ENCODE data around the gene MAML2. TPM values are rescaled to one million over a fixed set of nuclear protein-coding genes. Genes with fewer than 3 reads are reported as not detected.
A peak's percentile ranks its signal among the peaks of the same experiment; 100 is the strongest.

Gene MAML2
- total RNA-seq, 3 donors from 2014 or later (not counting 1 experiment from before 2014, with no cell fraction given), result 14.2 to 20.5 (median 16.1) TPM

- Histone ChIP-seq H3K36me3 (ENCODE audit: control insufficient read depth, insufficient read depth, low read length) (no peaks in the 10 kb centered on the region), H3K4me3 (ENCODE audit: low read length) (no peak overlapping the region), H3K9me3 (ENCODE audit: control insufficient read depth, insufficient read depth, low read length) (no peaks in the 10 kb centered on the region), H3K27ac (ENCODE audit: low read length) (no peak overlapping the region), H3K27me3 (ENCODE audit: control insufficient read depth, insufficient read depth, low read length) (no peaks in the 10 kb centered on the region), H3K4me1 (ENCODE audit: control insufficient read depth, insufficient read depth, low read length) (no peaks in the 10 kb centered on the region)
- no peak for DNase-seq
- Mint-ChIP-seq H3K36me3 (no peaks in the 10 kb centered on the region), H3K4me1 (peaks cover 27% of the 10 kb centered on the region in 2 donors), H3K27ac (no peak overlapping the region), H3K27me3 (ENCODE audit: low read depth in 2 of 2) (no peaks in the 10 kb centered on the region), H3K9me3 (no peaks in the 10 kb centered on the region), H3K4me3 (no peak overlapping the region)
- intact Hi-C loops (cut with micrococcal nuclease), result no loop called here
- no peak for ATAC-seq
- no peak for TF ChIP-seq CTCF (IDR thresholded peaks at IDR 0.05)
Measured at GRCh38 chr11:96279896-96280290, 63.1 kb downstream of the MAML2 start.

DNA sequence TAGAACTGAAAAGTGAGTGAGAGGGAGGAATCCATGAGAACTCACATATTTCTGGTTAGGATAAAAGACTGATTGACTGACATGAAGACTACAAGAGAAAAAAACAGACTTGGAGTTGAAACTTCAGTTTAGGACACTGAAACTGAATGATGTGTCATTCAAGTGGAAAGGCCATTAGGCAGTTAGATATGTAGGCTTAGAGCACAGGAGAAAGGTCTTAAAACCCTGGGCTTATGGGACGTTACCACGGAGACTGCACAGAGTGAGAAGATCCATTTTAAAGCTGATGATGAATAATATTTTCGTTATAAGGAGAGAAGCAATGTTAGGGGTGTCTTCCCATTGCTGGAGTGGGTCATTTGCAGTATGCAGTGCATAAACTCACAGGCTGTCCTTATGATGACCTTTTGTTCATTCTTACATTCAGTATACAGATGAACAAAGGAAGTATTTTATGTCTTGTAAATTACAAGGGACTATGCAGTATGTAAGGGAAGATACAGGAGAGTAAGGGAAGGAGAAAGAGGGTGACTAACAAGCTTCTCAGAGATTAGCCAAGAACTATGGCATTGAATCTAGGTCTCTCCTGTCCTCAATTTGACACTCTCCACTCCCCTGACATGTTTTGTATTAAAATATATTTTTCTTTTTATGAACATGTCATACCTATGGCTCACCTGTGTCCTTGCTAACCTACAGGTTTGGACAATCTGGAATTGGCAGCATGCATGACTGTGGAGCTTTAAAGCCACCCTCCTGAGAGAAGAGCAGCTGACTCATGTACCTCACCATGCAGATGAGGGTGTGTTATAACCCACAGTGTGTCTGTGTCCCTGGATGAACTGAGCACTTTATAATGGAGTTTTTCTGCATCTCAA, 63.7 kb downstream of the MAML2 start:
- H3K4me1 Mint-ChIP-seq, result peaks cover 21% of the 10 kb centered on the region in 2 donors

DNA sequence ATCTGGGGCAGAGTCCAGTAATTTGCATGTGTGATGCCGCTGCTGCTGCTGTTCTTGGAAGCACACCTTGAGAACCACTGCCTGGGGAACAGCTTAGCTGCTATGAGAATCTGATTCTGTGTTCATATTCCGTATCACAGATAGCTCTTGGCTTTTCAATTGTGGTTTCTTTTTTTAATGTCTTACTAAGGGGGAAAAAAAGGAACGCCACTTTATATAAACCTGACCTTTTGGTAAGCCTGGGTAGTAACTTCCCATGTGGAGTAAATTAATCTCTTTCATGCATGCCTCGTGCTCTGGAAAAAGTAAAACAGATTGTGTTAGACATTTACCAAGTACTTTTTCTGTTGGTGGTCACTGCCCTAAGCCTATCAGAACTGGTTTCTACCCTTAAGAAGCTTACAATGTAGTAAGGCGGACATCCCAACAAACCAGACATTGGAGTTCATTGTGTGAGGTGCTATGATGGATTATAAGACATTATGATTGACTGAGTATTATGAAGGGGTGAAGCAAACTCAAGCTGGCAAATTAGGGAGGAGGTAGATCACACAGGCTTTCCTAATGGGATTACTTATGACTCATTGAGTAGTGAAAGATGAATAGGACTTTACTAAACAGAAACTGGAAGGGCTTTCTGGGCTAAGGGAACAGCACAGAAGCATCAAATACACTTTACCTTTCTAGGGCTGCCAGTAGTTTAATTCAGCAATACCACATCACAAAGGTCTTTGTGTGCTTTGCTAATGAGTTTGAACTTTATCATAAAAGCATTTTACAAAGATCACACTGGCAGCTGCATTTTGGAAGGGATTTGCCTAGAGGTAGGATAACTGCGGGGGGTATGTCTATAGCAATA, 64.7 kb downstream of the MAML2 start:
- Mint-ChIP-seq H3K36me3 (no peaks in the 10 kb centered on the region), H3K4me3 (no peak overlapping the region), H3K27me3 (ENCODE audit: low read depth in 2 of 2) (no peaks in the 10 kb centered on the region), H3K4me1 (peaks cover 14% of the 10 kb centered on the region in 2 donors), H3K27ac (peak overlapping the region in 1 of 2 donors; percentile 8), H3K9me3 (no peaks in the 10 kb centered on the region)
- DNase-seq, result no peak
- no peaks in the 10 kb centered on the region for H3K9me3 ChIP-seq (ENCODE audit: control insufficient read depth, insufficient read depth, low read length)
- intact Hi-C loops (cut with micrococcal nuclease), result no loop called here
- no peaks in the 10 kb centered on the region for H3K27me3 ChIP-seq (ENCODE audit: control insufficient read depth, insufficient read depth, low read length)
- no peaks in the 10 kb centered on the region for H3K36me3 ChIP-seq (ENCODE audit: control insufficient read depth, insufficient read depth, low read length)
- H3K27ac ChIP-seq (ENCODE audit: low read length), result no peak overlapping the region
- H3K4me1 ChIP-seq (ENCODE audit: control insufficient read depth, insufficient read depth, low read length), result no peaks in the 10 kb centered on the region
- H3K4me3 ChIP-seq (ENCODE audit: low read length), result no peak overlapping the region
- TF ChIP-seq CTCF (IDR thresholded peaks at IDR 0.05), result no peak
- 86% methylated on average over 6 of the region's 6 CpGs for WGBS (ENCODE audit: insufficient coverage)
- no peak for ATAC-seq

More for the DNA sequence above, 63.7 kb downstream of the MAML2 start:
- Mint-ChIP-seq H3K27me3 (ENCODE audit: low read depth in 2 of 2) (no peaks in the 10 kb centered on the region), H3K27ac (peak overlapping the region in 1 of 2 donors; percentile 8), H3K4me3 (no peak overlapping the region), H3K9me3 (no peaks in the 10 kb centered on the region), H3K36me3 (no peaks in the 10 kb centered on the region)
- no peak for TF ChIP-seq CTCF (IDR thresholded peaks at IDR 0.05)
- Histone ChIP-seq H3K27me3 (ENCODE audit: control insufficient read depth, insufficient read depth, low read length) (no peaks in the 10 kb centered on the region), H3K4me3 (ENCODE audit: low read length) (no peak overlapping the region), H3K4me1 (ENCODE audit: control insufficient read depth, insufficient read depth, low read length) (no peaks in the 10 kb centered on the region), H3K27ac (ENCODE audit: low read length) (no peak overlapping the region), H3K9me3 (ENCODE audit: control insufficient read depth, insufficient read depth, low read length) (no peaks in the 10 kb centered on the region), H3K36me3 (ENCODE audit: control insufficient read depth, insufficient read depth, low read length) (no peaks in the 10 kb centered on the region)
- ATAC-seq, result peak in 1 of 3 donors; percentile 50
- WGBS (ENCODE audit: insufficient coverage), result 100% methylated on average over 3 of the region's 3 CpGs
- DNase-seq, result no peak
- intact Hi-C loops (cut with micrococcal nuclease), result no loop called here
